Transverse colon (tissue), 4 donors: ENCODE measurements around the gene DCP1B. TPM values are rescaled to one million over a fixed set of nuclear protein-coding genes. Genes with fewer than 3 reads are reported as not detected.

Source experiments
- DNase-seq: peaks from one replicate; pipeline ENCODE4 v3.0.0-alpha.2; 2019
- H3K27ac ChIP-seq, 4 donors: fragments of 200-600 bp; sonication (generic); 2 replicates each; pipeline ENCODE4 v1.5.1; 2016 to 2018; ENCODE audit warnings: inconsistent platforms in 4 of 4
- H3K27me3 ChIP-seq: fragments of 200-600 bp; sonication (generic); 2 replicates; pipeline ENCODE4 v1.5.1; 2017; ENCODE audit warnings: inconsistent platforms
- H3K36me3 ChIP-seq, 4 donors: fragments of 200-600 bp; sonication (generic); 2 replicates each; pipeline ENCODE4 v1.5.1; 2017 to 2019; ENCODE audit warnings: inconsistent platforms in 4 of 4
- H3K4me1 ChIP-seq, 4 donors: fragments of 200-600 bp; sonication (generic); 2 replicates each; pipeline ENCODE4 v1.5.1; 2017 to 2020; ENCODE audit warnings: inconsistent platforms in 4 of 4
- H3K4me3 ChIP-seq, 4 donors: fragments of 200-600 bp; sonication (generic); 1 replicate in 1 of 4; 2 replicates in 3 of 4; pipeline versions ENCODE4 v1.5.1 to v1.6.1; 2017 to 2019; ENCODE audit warnings: inconsistent platforms in 4 of 4
- H3K9me3 ChIP-seq, 2 donors: fragments of 200-600 bp; sonication (generic); 2 replicates each; pipeline ENCODE4 v1.5.1; 2017 to 2019; ENCODE audit warnings: inconsistent platforms in 2 of 2
- CTCF ChIP-seq, 5 experiments: fragments of 200-600 bp in 3 of 5; fragments of 450-650 bp in 2 of 5; sonication (generic) in 3 of 5; IDR thresholded peaks; 1 replicate in 2 of 5; 2 replicates in 3 of 5; pipeline ENCODE4 v1.5.1; 2016 to 2017; ENCODE audit warnings: antibody characterized with exemption in 5 of 5, inconsistent platforms in 3 of 5, mild to moderate bottlenecking in 2 of 5, moderate library complexity in 1 of 5
- EP300 ChIP-seq: sonication (generic); formaldehyde crosslinking; IDR thresholded peaks from one replicate; pipeline ENCODE4 v1.6.1; 2017; ENCODE audit warnings: antibody characterized with exemption, low read depth
- POLR2A ChIP-seq: fragments of 450-650 bp; IDR thresholded peaks from one replicate; pipeline ENCODE4 v1.6.1; 2016; ENCODE audit warnings: antibody characterized with exemption, mild to moderate bottlenecking, moderate library complexity
- POLR2AphosphoS5 ChIP-seq, 3 donors: sonication (generic); formaldehyde crosslinking; IDR thresholded peaks; one replicate each; pipeline ENCODE4 v1.6.1; 2016; ENCODE audit warnings: antibody characterized with exemption in 3 of 3
- WGBS, 2 donors: methylation state at CpG; one replicate each; pipeline ENCODE4 v1.1.5; 2018; ENCODE audit warnings: low coverage in 1 of 2; 5-methylcytosine and 5-hydroxymethylcytosine counted together
- in situ Hi-C, 4 donors: fragments of 200-750 bp; cut with MboI; loops; one replicate each; pipeline versions ENCODE4 v1.15.0 to v1.15.1; 2017; ENCODE audit warnings: low sequenced_read_pairs in 3 of 4, low pct_ligation_motif_present in 1 of 4, low pct_unique_long_range_greater_than_20kb in 1 of 4
- intact Hi-C: fragments of 100-400 bp; cut with DNase I; formaldehyde crosslinking; loops from one replicate; pipeline ENCODE4 v1.15.1; 2023; ENCODE audit warnings: low total_unique reads
- total RNA-seq, 4 donors: library from RNA; depleted of rRNA; stranded (reverse); fragments of >200 nt; gene quantifications; one replicate each; pipeline ENCODE4 v1.1.0, GENCODE V29; 2016

Gene DCP1B
- total RNA-seq, 4 donors from 2014 or later: 17.3 to 26.2 (median 20.6) TPM

- no peaks in the 10 kb centered on the region for H3K36me3 ChIP-seq
- no peak for DNase-seq
- 60% methylated on average over 1 to 12 of the region's 12 CpGs for WGBS, 2 donors
- H3K4me1 ChIP-seq: peaks cover 2 to 36% (median 7%) of the 10 kb centered on the region in 4 donors
- TF ChIP-seq POLR2AphosphoS5 (IDR thresholded peaks at IDR 0.05) (no peak), CTCF (IDR thresholded peaks at IDR 0.05) (no peak), EP300 (no peak), POLR2A (no peak)
- in situ Hi-C loops: no loop called here
- peak overlapping the region; percentile 1 to 58 (median 20) for H3K27ac ChIP-seq
- H3K9me3 ChIP-seq: no peaks in the 10 kb centered on the region
- intact Hi-C loops: no loop called here
- H3K4me3 ChIP-seq: no peak overlapping the region
- no peaks in the 10 kb centered on the region for H3K27me3 ChIP-seq
Observed at GRCh38 chr12:2017546-2018337, 13.5 kb upstream of the DCP1B start.

DNA sequence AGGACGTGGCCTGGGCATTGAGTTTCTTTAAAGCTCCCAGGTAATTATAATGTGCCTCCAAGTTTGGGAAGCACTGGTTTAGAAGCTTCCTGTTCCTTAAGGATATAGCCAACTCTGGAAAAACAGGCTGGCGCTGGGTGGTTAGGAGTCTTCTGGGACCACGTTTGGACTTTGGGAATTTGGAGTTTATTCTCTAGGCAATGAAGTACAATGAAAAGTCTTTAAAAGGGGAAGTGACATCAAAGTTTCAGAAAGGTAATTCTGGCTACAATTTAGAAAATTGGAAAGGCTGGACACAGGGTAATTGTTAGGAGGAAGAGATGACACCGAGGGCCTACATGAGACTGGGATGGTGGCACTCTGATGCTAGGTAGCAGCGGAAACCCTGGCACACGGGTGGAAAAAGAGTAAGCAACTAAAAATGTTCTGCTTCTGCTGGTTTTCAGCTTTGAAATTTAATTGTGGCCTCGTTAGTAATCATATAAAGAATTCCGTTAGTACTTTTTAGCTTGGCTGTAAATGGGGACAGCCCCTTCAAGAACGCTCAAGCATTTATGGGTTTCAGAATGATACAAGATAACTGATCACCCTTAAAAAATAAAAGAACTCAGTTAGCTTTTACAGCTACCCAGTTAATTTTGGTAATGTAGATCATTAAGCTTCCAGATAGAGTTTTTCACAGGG is 12.7 kb upstream of the DCP1B start:
- no peak overlapping the region for H3K4me3 ChIP-seq
- TF ChIP-seq POLR2AphosphoS5 (IDR thresholded peaks at IDR 0.05): no peak
- no peak for TF ChIP-seq EP300
- no peak for TF ChIP-seq POLR2A
- no peak for TF ChIP-seq CTCF (IDR thresholded peaks at IDR 0.05)
- DNase-seq: no peak
- in situ Hi-C loops (no loop called here), intact Hi-C loops (no loop called here)
- no peaks in the 10 kb centered on the region for H3K27me3 ChIP-seq
- peaks cover 5 to 42% (median 7%) of the 10 kb centered on the region in 4 donors for H3K4me1 ChIP-seq
- WGBS, 2 donors: 65 to 81% methylated on average over 8 to 9 of the region's 9 CpGs
- no peaks in the 10 kb centered on the region for H3K36me3 ChIP-seq
- peak overlapping the region in 1 of 4 donors; percentile 58 for H3K27ac ChIP-seq
- no peaks in the 10 kb centered on the region for H3K9me3 ChIP-seq

- 70 to 87% methylated on average over 4 of the region's 4 CpGs for WGBS, 2 donors
- DNase-seq: no peak
- Histone ChIP-seq H3K4me1 (peaks cover 5 to 45% (median 7%) of the 10 kb centered on the region in 4 donors), H3K36me3 (no peaks in the 10 kb centered on the region), H3K4me3 (no peak overlapping the region), H3K27me3 (no peaks in the 10 kb centered on the region), H3K27ac (peak overlapping the region; percentile 21 to 76 (median 74)), H3K9me3 (no peaks in the 10 kb centered on the region)
- intact Hi-C loops (no loop called here), in situ Hi-C loops (no loop called here)
- no peak for TF ChIP-seq CTCF (IDR thresholded peaks at IDR 0.05)
- TF ChIP-seq POLR2A: no peak
- TF ChIP-seq EP300: no peak
- TF ChIP-seq POLR2AphosphoS5 (IDR thresholded peaks at IDR 0.05): no peak
Observed at GRCh38 chr12:2014231-2014630, 10.0 kb upstream of the DCP1B start.

- H3K4me3 ChIP-seq: no peak overlapping the region
- in situ Hi-C loops: no loop called here
- WGBS, 2 donors: 37 to 63% methylated on average over 3 to 4 of the region's 4 CpGs
- TF ChIP-seq EP300: no peak
- TF ChIP-seq POLR2AphosphoS5 (IDR thresholded peaks at IDR 0.05): no peak
- TF ChIP-seq POLR2A: no peak
- H3K9me3 ChIP-seq: no peaks in the 10 kb centered on the region
- peaks cover 5 to 50% (median 7%) of the 10 kb centered on the region in 4 donors for H3K4me1 ChIP-seq
- H3K27me3 ChIP-seq: no peaks in the 10 kb centered on the region
- no peaks in the 10 kb centered on the region for H3K36me3 ChIP-seq
- peak overlapping the region; percentile 21 to 76 (median 74) for H3K27ac ChIP-seq
- intact Hi-C loops: no loop called here
- DNase-seq: no peak
Observed at GRCh38 chr12:2013527-2014223, 9.4 kb upstream of the DCP1B start.
